ENCODE measurements around the gene PKP1. TPM values are rescaled to one million over a fixed set of nuclear protein-coding genes. Genes with fewer than 3 reads are reported as not detected.

Gene PKP1
- total and polyA plus RNA-seq, 2 of the 4 experiments (the other 2 are of a cell fraction), result 0.18 to 0.36 TPM

DNA sequence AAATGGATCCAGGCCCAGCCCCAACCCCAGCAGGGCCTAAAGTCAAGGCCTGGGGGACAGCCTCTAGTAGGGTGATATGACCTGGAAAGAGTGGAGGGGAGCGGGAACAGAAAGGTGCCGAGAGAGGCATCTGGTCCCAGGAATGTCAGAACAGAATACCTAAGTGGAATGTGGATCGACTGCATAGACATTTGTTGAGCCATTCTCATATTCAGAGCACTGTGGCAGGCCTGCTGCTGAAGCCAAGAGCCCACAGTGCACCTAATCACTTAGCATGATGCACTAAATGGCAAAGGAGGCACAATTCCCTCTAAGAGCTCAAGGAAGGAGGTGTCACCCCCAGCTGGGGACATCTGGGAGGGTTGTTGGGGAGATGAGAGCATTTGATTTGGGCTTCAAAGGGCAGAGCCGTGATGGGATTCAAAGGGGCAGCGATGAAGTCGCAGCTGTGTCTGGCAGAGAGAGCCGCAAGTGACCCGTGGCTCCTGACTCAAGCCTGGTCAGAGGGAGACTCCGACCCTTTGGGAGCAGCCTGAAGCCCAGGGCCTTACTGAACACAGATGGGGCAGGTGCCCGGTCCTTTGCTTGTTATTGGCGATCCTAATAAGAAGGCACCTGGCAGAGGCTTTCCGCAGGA, 8.6 kb upstream of the PKP1 start:
- Histone ChIP-seq H3K23ac (ENCODE audit: low read depth, low read length) (no peak overlapping the region), H2AK9ac (replicated peaks; ENCODE audit: low read depth, low read length, poor library complexity) (no peak overlapping the region), H3K4me1 (ENCODE audit: control insufficient read depth, insufficient read depth, low read length) (no peaks in the 10 kb centered on the region), H2BK120ac (ENCODE audit: low read depth, low read length) (no peak overlapping the region), H2BK15ac (ENCODE audit: low read depth, low read length) (no peak overlapping the region), H3K9me3 (ENCODE audit: control insufficient read depth, insufficient read depth, low read length) (no peaks in the 10 kb centered on the region), H3K4ac (ENCODE audit: low read depth, low read length) (no peak overlapping the region), H3K14ac (replicated peaks; ENCODE audit: low read depth, low read length) (no peak overlapping the region), H3K9me1 (ENCODE audit: insufficient read depth, low read length) (no peaks in the 10 kb centered on the region), H4K5ac (ENCODE audit: low read depth, low read length) (no peak overlapping the region), H3K79me1 (ENCODE audit: low read depth in 1 of 2, low read length in 2 of 2) (no peaks in the 10 kb centered on the region), H2AFZ (replicated peaks; ENCODE audit: low read length, poor library complexity) (peak overlapping the region; percentile 44), H3K27me3 (ENCODE audit: control insufficient read depth, insufficient read depth, low read length) (peaks cover 13% of the 10 kb centered on the region), H2AK5ac (ENCODE audit: low read depth, low read length) (no peak overlapping the region), H3K18ac (ENCODE audit: low read depth, low read length) (no peak overlapping the region), H4K8ac (ENCODE audit: low read depth in 2 of 2, low read length in 2 of 2) (no peak overlapping the region), H3K36me3 (ENCODE audit: control insufficient read depth, insufficient read depth, low read length) (no peaks in the 10 kb centered on the region), H3K27ac (ENCODE audit: insufficient read depth, low read length) (no peak overlapping the region), H3K4me2 (ENCODE audit: low read depth, low read length) (no peak overlapping the region), H4K91ac (ENCODE audit: insufficient read depth, low read depth, low read length) (no peak overlapping the region), H4K20me1 (ENCODE audit: insufficient read depth, low read length) (no peaks in the 10 kb centered on the region), H2BK20ac (ENCODE audit: low read depth, low read length) (no peak overlapping the region), H2BK5ac (ENCODE audit: low read depth, low read length, poor library complexity, severe bottlenecking) (no peak overlapping the region), H3K56ac (ENCODE audit: extremely low read depth, insufficient read depth, low read length) (no peak overlapping the region), H3K9ac (ENCODE audit: low read depth, low read length) (no peak overlapping the region), H3K4me3 (ENCODE audit: insufficient read depth, low read depth, low read length) (no peak overlapping the region)
- ATAC-seq (ENCODE audit: low read depth) (no peak), DNase-seq (no peak)
- no TSS peak for BruUV-seq (replicated peaks)
- ChIA-PET POLR2A (ENCODE audit: unreplicated experiment) (no interaction called here), CTCF (no interaction called here)
- intact Hi-C loops (cut with micrococcal nuclease) (loop anchor here (10.0 kb wide), 1 partner anchor 890 kb away; the partner anchor contains the start of gene PTPN7), dilution Hi-C loops (cut with HindIII; ENCODE audit: low sequenced_read_pairs, unreplicated experiment) (no loop called here), in situ Hi-C loops (cut with MboI; ENCODE audit: low sequenced_read_pairs) (no loop called here)
- no peak for TF ChIP-seq CHD1 (IDR thresholded peaks at IDR 0.05; ENCODE audit: low read depth, low read length)
- TF ChIP-seq POLR2A (IDR thresholded peaks at IDR 0.05; ENCODE audit: low read depth, low read length), result no peak
- no peak for TF ChIP-seq RAD21 (IDR thresholded peaks at IDR 0.05; ENCODE audit: low read length)
- no peak for TF ChIP-seq BHLHE40 (IDR thresholded peaks at IDR 0.05; ENCODE audit: low read depth, low read length)
- no peak for TF ChIP-seq RFX5 (IDR thresholded peaks at IDR 0.05; ENCODE audit: low read depth, low read length)
- TF ChIP-seq ELK1 (IDR thresholded peaks at IDR 0.05; ENCODE audit: borderline replicate concordance, low read depth, low read length), result no peak
- TF ChIP-seq MXI1 (IDR thresholded peaks at IDR 0.05; ENCODE audit: borderline replicate concordance, low read depth, low read length), result no peak
- no peak for TF ChIP-seq NFE2L2 (IDR thresholded peaks at IDR 0.05; ENCODE audit: low read depth, low read length)
- TF ChIP-seq FOS (IDR thresholded peaks at IDR 0.05; ENCODE audit: low read depth, low read length), result no peak
- no peak for TF ChIP-seq MAZ (IDR thresholded peaks at IDR 0.05; ENCODE audit: borderline replicate concordance, low read depth, low read length)
- no peak for TF ChIP-seq RCOR1 (IDR thresholded peaks at IDR 0.05; ENCODE audit: insufficient replicate concordance, low read length)
- no peak for TF ChIP-seq USF2 (IDR thresholded peaks at IDR 0.05; ENCODE audit: low read depth, low read length)
- no peak for TF ChIP-seq SMC3 (IDR thresholded peaks at IDR 0.05; ENCODE audit: low read depth, low read length)
- no peak for TF ChIP-seq MAFK (IDR thresholded peaks at IDR 0.05; ENCODE audit: low read depth, low read length)
- no peak for TF ChIP-seq CEBPB (IDR thresholded peaks at IDR 0.05; ENCODE audit: low read depth, low read length)
- 92% methylated on average over 12 of the region's 12 CpGs; no CpG with 5 or more reads in 1 of the 2 experiments for WGBS, 2 experiments (ENCODE audit: extremely low coverage in 2 of 2, insufficient read length in 1 of 2)

All from IMR-90 (cell line).